GM12892 (cell line): Measurements from ENCODE around the gene CLPTM1.
"Not testable (repeated sequence)": the region's sequence is repeated elsewhere in the genome, so short reads cannot be mapped to it uniquely, and the experiment has no call there.

ENCODE experiments used
- POLR2AphosphoS5 ChIP-seq: IDR thresholded peaks from 2 replicates; pipeline ENCODE4 v1.6.1; 2011; ENCODE audit warnings: low read depth, low read length, control low read depth
- TAF1 ChIP-seq: IDR thresholded peaks from 2 replicates; pipeline ENCODE4 v1.6.1; 2011; ENCODE audit warnings: low read depth, mild to moderate bottlenecking, control low read depth, low read length, borderline replicate concordance

DNA sequence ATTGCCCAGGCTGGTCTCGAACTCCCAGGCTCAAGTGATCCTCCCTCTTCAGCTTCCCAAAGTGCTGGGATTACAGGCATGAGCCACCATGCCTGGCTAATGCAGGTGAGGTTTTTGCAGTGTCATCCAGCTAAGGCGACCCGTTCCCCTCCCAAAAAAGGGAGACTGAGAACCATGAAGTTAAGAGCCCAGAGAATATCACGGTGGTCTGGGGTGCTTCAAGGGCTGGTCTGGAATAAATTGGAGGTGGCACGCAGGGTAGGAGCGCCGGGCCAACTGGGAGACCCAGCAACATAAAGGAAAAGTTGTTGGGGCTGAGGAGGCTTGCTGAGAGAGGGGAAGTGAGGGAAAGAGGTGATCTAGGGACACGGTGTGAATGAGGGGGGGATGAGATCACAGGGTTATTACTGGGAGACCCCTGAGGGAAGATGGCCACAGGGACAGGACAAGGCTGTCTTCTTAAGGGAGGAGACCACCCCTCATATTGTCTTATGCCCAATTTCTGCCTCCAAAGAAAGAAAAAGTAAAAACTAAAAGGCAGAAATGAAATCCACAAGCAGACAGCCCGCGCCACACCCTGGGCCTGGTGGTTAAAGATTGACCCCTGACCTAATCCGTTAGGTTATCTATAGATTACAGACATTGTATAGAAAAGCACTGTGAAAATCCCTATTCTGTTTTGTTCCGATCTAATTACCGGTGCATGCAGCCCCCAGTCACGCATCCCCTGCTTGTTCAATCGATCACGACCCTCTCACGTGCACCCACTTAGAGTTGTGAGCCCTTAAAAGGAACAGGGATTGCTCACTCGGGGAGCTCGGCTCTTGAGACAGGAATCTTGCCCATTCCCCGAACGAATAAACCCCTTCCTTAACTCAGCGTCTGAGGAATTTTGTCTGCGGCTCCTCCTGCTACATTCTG is 41.4 kb upstream of the CLPTM1 start:
- not testable (repeated sequence) for TF ChIP-seq TAF1, POLR2AphosphoS5
